H1 (cell line): ENCODE results near the gene RUNX1. TPM values are rescaled to one million over a fixed set of nuclear protein-coding genes. Genes with fewer than 3 reads are reported as not detected.

Experiments used
- CHD7 ChIP-seq: fragments of 300-600 bp; sonication (generic); IDR thresholded peaks from 2 replicates; pipeline ENCODE4 v1.7.1; 2012; ENCODE audit warnings: low read length, moderate library complexity, mild to moderate bottlenecking, inconsistent platforms; ENCODE audit not compliant: insufficient replicate concordance
- polyA plus RNA-seq, 7 experiments: library from polyadenylated mRNA; depleted of rRNA in 3 of 7; stranded (reverse) in 5 of 7; unstranded in 2 of 7; fragments of >200 nt in 5 of 7; fragments of 200-250 nt in 2 of 7; gene quantifications; 1 replicate in 5 of 7; 2 replicates in 1 of 7; 4 replicates in 1 of 7; pipeline versions ENCODE4 v1.2.1 to v1.2.3, GENCODE V29; 2011 to 2013; ENCODE audit warnings: missing spikeins in 2 of 7, mixed read lengths in 2 of 7
- total RNA-seq: library from RNA; stranded (reverse); fragmentation: NEBNext Ultra II Directional; extraction: Animal tissue kit (Norgen Biotek cat#: 25700); gene quantifications from 2 replicates; pipeline ENCODE4 v1.2.1, GENCODE V29; 2021

Gene RUNX1
- total and polyA plus RNA-seq, 2 of the 8 experiments (the other 6 are each of a cell fraction or from before 2014, with no cell fraction given) = 0.20 to 0.60 TPM

- TF ChIP-seq CHD7 = no peak
Measured at GRCh38 chr21:34998176-34998575, 50.9 kb downstream of the RUNX1 start (continued).
